Epithelial cell of esophagus (primary cell): ENCODE measurements around the gene ADAM30.

Source experiments
- DNase-seq: peaks from one replicate; pipeline ENCODE4 v3.0.0; 2010; ENCODE audit warnings: low read depth
- H3K4me3 ChIP-seq: 2 replicates; pipeline ENCODE4 v1.5.1; 2011; ENCODE audit warnings: mild to moderate bottlenecking, low read length, control low read depth
- TF ChIP-seq, protein P1 (sequence below): IDR thresholded peaks from 2 replicates; pipeline ENCODE4 v1.5.1; 2011; ENCODE audit warnings: low read depth, mild to moderate bottlenecking, low read length, control low read depth, inconsistent platforms; ENCODE audit not compliant: insufficient read depth; ENCODE audit errors: missing control alignments

The ADAM30 gene

DNA sequence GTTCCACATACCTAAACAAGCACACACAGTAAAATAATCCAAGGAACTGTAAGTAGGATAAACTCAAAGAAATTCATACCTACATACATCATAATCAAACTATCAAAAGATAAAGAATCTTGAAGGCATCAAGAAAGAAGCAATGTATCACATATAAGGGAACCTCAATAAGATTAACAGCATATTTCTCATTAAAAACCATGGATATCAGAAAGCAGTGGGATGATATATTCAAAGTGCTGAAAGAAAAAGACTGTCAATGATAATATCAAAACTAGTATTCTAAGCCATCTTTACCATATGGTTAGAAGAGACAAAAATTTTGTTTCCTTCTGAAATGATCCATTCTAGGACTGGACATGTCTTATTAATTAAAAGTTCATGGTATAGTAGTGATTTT, 37.1 kb upstream of the ADAM30 start:
- no peak for DNase-seq
- TF ChIP-seq, protein P1, sequence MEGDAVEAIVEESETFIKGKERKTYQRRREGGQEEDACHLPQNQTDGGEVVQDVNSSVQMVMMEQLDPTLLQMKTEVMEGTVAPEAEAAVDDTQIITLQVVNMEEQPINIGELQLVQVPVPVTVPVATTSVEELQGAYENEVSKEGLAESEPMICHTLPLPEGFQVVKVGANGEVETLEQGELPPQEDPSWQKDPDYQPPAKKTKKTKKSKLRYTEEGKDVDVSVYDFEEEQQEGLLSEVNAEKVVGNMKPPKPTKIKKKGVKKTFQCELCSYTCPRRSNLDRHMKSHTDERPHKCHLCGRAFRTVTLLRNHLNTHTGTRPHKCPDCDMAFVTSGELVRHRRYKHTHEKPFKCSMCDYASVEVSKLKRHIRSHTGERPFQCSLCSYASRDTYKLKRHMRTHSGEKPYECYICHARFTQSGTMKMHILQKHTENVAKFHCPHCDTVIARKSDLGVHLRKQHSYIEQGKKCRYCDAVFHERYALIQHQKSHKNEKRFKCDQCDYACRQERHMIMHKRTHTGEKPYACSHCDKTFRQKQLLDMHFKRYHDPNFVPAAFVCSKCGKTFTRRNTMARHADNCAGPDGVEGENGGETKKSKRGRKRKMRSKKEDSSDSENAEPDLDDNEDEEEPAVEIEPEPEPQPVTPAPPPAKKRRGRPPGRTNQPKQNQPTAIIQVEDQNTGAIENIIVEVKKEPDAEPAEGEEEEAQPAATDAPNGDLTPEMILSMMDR, result no peak
- no peak overlapping the region for H3K4me3 ChIP-seq

DNA sequence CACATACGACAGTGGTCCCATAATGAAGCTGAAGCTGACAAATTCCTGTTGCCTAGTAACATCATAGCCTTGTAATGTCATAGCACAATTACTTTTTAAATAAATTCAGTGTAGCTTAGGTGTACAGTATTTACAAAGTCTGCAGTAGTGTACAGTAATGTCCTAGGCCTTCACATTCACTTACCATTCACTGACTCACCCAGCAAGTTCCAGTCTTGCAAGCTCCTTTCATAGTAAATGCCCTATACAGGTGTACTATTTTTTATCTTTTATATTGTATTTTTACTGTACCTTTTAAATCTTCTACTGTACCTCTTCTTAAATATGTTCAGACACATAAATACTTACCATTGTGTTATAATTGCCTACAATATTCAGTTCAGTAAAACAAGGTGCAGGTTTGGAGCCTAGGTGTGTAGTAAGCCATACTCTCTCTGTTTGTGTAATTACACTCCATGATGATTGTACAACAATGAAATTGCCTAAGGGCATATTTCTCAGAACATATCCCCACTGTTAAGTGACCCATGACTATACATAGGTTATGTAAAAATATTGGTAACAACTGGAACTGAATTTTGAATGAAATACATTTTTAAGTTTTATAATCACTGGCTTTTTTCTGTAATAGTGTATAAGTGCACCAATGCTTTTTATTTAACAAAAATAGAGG, 33.5 kb upstream of the ADAM30 start:
- TF ChIP-seq, protein P1, result no peak
- DNase-seq, result peak; percentile 67
- H3K4me3 ChIP-seq, result no peak overlapping the region

DNA sequence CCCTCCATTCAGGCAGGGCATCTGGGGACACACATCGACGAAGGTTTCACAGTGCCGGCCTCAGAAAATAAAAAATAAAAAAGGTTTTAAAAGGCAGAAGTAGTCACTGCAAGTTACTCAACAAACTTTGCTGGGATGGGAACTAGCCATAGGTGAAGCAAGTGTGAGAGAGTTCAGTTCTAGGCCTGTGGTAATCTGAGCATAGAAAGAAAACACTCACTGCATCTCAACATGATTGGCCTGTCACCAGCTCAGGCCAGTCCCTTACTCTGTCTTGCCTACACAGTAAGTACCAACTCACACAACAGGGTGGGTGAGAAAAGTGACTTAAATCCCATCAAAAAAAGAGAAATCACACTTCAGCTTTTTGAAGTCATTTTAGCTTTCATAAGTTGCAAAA, 30.2 kb upstream of the ADAM30 start:
- TF ChIP-seq, protein P1, result no peak
- no peak for DNase-seq
- H3K4me3 ChIP-seq, result no peak overlapping the region

DNA sequence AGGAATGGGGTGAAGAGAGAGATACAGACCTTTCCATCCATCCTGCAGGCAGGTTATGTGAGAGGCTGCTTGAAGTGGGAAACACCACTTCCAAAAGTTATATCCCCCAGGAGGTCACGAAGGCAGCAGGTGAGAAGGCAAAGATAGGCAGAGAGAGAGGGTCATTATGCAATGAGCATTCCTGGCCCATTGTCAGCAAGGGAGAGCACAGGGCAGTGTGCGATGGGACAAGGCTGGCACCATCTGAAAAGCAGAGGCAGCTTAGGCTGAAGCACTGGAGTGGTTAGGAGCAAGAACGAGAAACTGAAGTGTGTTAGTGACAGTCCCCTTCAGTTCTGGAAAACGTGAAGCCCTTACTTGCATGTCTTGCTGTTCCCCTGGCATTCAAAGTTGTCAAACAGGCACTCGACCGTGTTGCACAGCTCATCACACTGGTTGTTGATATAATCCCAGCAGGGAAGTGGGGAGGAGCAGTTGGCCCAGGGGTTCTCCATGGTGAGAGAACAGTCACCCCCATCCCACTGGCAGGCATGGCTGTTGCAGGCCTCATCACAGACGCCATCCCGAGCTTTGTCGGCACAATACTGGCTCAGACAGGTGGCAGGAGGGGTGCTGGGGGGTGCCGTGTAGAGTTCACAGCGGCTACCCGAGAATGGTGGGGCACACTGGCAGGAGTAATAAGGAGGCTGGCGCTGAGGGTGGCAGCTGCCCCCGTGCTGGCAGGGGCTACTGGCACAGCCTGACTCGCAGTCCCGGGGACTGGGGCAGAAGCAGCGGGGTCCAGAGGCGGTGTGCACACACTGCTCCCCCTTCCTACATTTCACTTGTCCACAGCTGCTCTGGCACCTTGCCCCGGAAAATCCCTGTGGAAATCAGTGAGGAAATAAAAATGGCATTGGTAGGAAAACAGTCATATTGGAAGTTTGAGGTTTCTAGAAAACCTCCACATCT, 28.9 kb upstream of the ADAM30 start:
- H3K4me3 ChIP-seq, result no peak overlapping the region
- TF ChIP-seq, protein P1, result no peak
- no peak for DNase-seq

DNA sequence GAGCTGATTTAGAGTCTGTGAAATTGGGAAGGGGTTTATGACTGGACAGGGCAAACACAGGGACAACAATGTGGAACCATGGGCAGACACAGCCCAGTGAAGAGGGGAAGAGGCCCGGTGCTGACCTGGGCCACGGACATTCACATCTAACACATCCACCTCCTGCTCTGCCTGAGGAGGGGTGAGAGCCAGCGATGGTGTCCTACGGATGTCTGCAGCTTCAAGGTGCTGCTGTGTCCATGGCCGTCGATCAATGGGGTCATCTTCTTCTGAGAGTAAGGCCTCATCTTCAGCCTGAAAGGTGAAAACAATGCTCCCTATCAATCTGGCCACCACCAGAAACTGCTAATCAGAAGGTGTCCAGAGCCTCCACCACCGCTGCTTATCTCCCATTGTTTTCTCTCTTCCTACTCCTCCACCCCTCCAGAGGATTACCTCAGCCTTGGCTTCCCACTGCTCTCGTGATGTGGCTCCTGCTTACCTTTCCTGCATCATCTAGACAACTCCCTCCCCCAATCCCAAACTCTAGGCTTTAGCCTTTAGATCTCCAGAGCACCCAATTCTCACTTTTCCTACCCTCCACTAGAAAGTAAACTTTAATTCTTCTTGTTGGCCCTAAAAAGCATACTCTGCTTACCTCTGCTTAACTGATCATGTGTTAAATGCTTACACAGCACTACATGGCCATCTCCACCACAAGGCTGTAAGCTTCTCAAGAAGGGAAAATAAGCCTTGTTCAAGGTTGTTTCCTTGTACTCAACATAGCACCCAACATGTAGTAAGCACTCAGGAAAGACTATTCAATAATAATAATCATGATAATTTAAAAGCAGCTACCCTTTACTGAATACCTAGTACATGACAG, 24.0 kb upstream of the ADAM30 start:
- H3K4me3 ChIP-seq, result no peak overlapping the region
- DNase-seq, result no peak
- TF ChIP-seq, protein P1, result no peak

DNA sequence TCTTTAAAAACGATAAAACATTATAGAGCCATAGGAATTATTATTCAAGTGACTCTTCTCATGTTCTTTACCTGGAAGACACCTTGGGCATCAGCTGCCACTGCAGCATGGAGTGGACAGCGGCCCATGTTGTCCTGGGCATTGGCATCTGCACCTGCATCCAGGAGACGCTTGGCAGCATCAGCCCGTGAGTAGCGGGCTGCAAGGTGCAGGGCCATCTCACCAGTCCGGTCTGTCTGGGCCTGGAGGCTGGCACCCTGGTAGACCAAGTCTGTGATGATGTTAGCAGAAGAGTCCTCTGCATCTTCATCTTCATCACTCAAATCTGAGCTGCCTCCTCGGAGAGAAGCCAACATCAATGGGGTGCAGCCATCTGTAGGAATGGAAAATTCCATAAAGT, 22.9 kb upstream of the ADAM30 start:
- TF ChIP-seq, protein P1, result no peak
- no peak for DNase-seq
- H3K4me3 ChIP-seq, result no peak overlapping the region
